ENCODE measurements around the gene LPP.

DNA sequence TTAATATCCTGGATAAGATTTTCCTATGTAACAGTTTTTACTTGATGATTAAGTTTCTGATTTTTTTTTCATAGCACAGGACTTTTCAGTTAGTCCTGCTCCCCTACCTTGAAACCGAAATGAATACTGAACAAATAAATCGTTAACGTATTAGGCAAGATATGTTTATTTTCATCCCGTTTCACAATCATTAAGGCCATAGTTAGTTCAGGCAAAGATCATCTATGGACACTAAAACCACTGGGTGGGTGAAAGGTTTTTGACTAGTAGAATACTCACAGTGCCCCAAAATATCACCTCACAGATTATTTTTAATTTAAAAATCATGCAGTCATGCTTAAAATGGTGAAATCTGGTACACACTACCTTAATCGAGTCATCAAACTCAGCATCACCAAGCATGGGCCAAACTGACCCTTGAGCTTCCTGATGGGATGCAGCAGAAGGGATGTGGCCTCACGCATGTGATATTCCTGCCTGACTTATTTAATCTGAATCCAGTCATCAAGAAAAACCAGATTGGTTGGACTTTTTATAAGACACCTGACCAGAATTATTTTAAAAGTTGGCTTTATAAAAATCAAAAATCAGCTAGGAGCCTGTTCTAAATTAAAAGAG is 365.0 kb downstream of the LPP start:
- TF ChIP-seq EZH2 (IDR thresholded peaks at IDR 0.05; ENCODE audit: borderline replicate concordance, insufficient read depth, low read depth, low read length, poor library complexity, severe bottlenecking): no peak
- TF ChIP-seq, protein P1, sequence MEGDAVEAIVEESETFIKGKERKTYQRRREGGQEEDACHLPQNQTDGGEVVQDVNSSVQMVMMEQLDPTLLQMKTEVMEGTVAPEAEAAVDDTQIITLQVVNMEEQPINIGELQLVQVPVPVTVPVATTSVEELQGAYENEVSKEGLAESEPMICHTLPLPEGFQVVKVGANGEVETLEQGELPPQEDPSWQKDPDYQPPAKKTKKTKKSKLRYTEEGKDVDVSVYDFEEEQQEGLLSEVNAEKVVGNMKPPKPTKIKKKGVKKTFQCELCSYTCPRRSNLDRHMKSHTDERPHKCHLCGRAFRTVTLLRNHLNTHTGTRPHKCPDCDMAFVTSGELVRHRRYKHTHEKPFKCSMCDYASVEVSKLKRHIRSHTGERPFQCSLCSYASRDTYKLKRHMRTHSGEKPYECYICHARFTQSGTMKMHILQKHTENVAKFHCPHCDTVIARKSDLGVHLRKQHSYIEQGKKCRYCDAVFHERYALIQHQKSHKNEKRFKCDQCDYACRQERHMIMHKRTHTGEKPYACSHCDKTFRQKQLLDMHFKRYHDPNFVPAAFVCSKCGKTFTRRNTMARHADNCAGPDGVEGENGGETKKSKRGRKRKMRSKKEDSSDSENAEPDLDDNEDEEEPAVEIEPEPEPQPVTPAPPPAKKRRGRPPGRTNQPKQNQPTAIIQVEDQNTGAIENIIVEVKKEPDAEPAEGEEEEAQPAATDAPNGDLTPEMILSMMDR (IDR thresholded peaks at IDR 0.05): no peak
